Panc1 (cell line): ENCODE measurements around the gene CASQ1. TPM values are rescaled to one million over a fixed set of nuclear protein-coding genes. Genes with fewer than 3 reads are reported as not detected.

Experiments used
- ATAC-seq: fragments of 200-7000 bp; cut with Tn5 transposase; 2 replicates; pipeline ENCODE4 v1.9.1; 2020; ENCODE audit warnings: mild to moderate bottlenecking, moderate library complexity
- BruUV-seq: library from RNA; stranded (reverse); fragments of 400-500 nt; replicated peaks from 2 replicates; lab custom pipeline; 2021; lab: Mats Ljungman, UMichigan
- CTCF ChIA-PET: fragments of 300-600 bp; sonication (Branson Sonifier 250); formaldehyde crosslinking; loops from one replicate; lab custom pipeline; 2022; ENCODE audit warnings: antibody characterized with exemption; lab: Charles Lee
- POLR2A ChIA-PET: fragments of 300-600 bp; sonication (Branson Sonifier 250); formaldehyde crosslinking; loops from one replicate; lab custom pipeline; 2022; ENCODE audit warnings: antibody characterized with exemption; lab: Charles Lee
- DNase-seq: peaks from one replicate; pipeline ENCODE4 v3.0.0-alpha.2; 2010; ENCODE audit warnings: low read depth, low spot score
- H3K27ac ChIP-seq: 2 replicates; pipeline ENCODE4 v1.5.1; 2011; ENCODE audit warnings: mild to moderate bottlenecking, low read length, inconsistent platforms
- H3K27me3 ChIP-seq: fragments of 200-500 bp; sonication (Bioruptor generic); 2 replicates; pipeline ENCODE4 v1.6.0; 2014; ENCODE audit warnings: low read length, inconsistent platforms; ENCODE audit not compliant: control insufficient read depth, insufficient read depth
- H3K36me3 ChIP-seq: fragments of 200-500 bp; sonication (Bioruptor generic); 2 replicates; pipeline ENCODE4 v1.5.1; 2014; ENCODE audit warnings: inconsistent platforms, mild to moderate bottlenecking, low read length, moderate library complexity; ENCODE audit not compliant: control insufficient read depth, insufficient read depth
- H3K4me1 ChIP-seq: 2 replicates; pipeline ENCODE4 v1.5.1; 2011; ENCODE audit warnings: inconsistent platforms, mild to moderate bottlenecking, low read length, moderate library complexity; ENCODE audit not compliant: control insufficient read depth, insufficient read depth
- H3K4me3 ChIP-seq, 2 experiments: 2 replicates each; pipeline ENCODE4 v1.5.1; 2011 to 2012; ENCODE audit warnings: low read depth in 2 of 2, low read length in 2 of 2, mild to moderate bottlenecking in 2 of 2, inconsistent platforms in 1 of 2, moderate library complexity in 1 of 2
- H3K9me3 ChIP-seq: fragments of 200-500 bp; sonication (Bioruptor generic); 2 replicates; pipeline ENCODE4 v1.5.1; 2014; ENCODE audit warnings: low read depth, mild to moderate bottlenecking, inconsistent platforms, low read length, moderate library complexity; ENCODE audit not compliant: control insufficient read depth, insufficient read depth
- CTCF ChIP-seq: fragments of 450-650 bp; IDR thresholded peaks from 2 replicates; pipeline ENCODE4 v1.5.1; 2017; ENCODE audit warnings: mild to moderate bottlenecking
- POLR2AphosphoS5 ChIP-seq: IDR thresholded peaks from 2 replicates; pipeline ENCODE4 v1.6.1; 2012; ENCODE audit warnings: mild to moderate bottlenecking, low read depth, low read length, moderate library complexity
- REST ChIP-seq, 2 experiments: IDR thresholded peaks; 2 replicates each; pipeline ENCODE4 v1.6.1; 2011 to 2012; ENCODE audit warnings: low read depth in 2 of 2, control low read depth in 1 of 2, low read length in 1 of 2, mild to moderate bottlenecking in 1 of 2, moderate library complexity in 1 of 2; ENCODE audit not compliant: insufficient read depth in 1 of 2
- SIN3A ChIP-seq: IDR thresholded peaks from 2 replicates; pipeline ENCODE4 v1.6.1; 2012; ENCODE audit warnings: low read depth, mild to moderate bottlenecking, low read length, moderate library complexity, borderline replicate concordance; ENCODE audit not compliant: insufficient read depth
- TCF7L2 ChIP-seq: IDR thresholded peaks from 2 replicates; pipeline ENCODE4 v1.6.1; 2011; ENCODE audit warnings: mild to moderate bottlenecking, low read depth, low read length, inconsistent platforms
- in situ Hi-C: cut with HindIII; loops from 2 replicates; pipeline ENCODE4 v1.10.0; 2016; ENCODE audit warnings: low sequenced_read_pairs, low pct_unique_long_range_greater_than_20kb
- intact Hi-C: fragments of 100-400 bp; cut with micrococcal nuclease; formaldehyde crosslinking; loops from one replicate; pipeline ENCODE4 v1.10.0; 2022; ENCODE audit not compliant: unreplicated experiment
- total RNA-seq: library from RNA; stranded (reverse); gene quantifications from one replicate; pipeline ENCODE4 v1.2.1, GENCODE V29; 2021; ENCODE audit not compliant: unreplicated experiment

CASQ1 gene
- total RNA-seq, 1 experiment from 2014 or later, result not detected

- no peak overlapping the region for H3K4me3 ChIP-seq
- no peak overlapping the region for H3K27ac ChIP-seq
- BruUV-seq, result no TSS peak
- POLR2A ChIA-PET, result no interaction called here
- H3K36me3 ChIP-seq, result peaks cover 36% of the 10 kb centered on the region
- CTCF ChIA-PET, result no interaction called here
- H3K4me1 ChIP-seq, result no peaks in the 10 kb centered on the region
- intact Hi-C loops, result no loop called here
- DNase-seq (no peak), ATAC-seq (no peak)
- in situ Hi-C loops, result no loop called here
- no peaks in the 10 kb centered on the region for H3K27me3 ChIP-seq
- H3K9me3 ChIP-seq, result no peaks in the 10 kb centered on the region
- TF ChIP-seq TCF7L2 (no peak), POLR2AphosphoS5 (no peak), SIN3A (no peak), CTCF (no peak), REST (IDR thresholded peaks at IDR 0.05; ENCODE audit: insufficient read depth in 1 of 2, low read depth in 2 of 2, low read length in 1 of 2) (no peak)
Measured at GRCh38 chr1:160237558-160237957, 47.2 kb downstream of the CASQ1 start.

GRCh38 chr1:160238408-160238807 is 48.0 kb downstream of the CASQ1 start:
- intact Hi-C loops, result no loop called here
- DNase-seq (no peak), ATAC-seq (no peak)
- peaks cover 38% of the 10 kb centered on the region for H3K36me3 ChIP-seq
- no peaks in the 10 kb centered on the region for H3K9me3 ChIP-seq
- CTCF ChIA-PET, result interaction anchor here (0.6 to 1.4 kb wide), 2 partner anchors 45 to 137 kb away, joined by 4 to 5 read pairs; no protein-coding TSS in a partner anchor
- no peak for TF ChIP-seq TCF7L2
- TF ChIP-seq SIN3A, result no peak
- TF ChIP-seq POLR2AphosphoS5, result no peak
- no peak for TF ChIP-seq REST (IDR thresholded peaks at IDR 0.05; ENCODE audit: insufficient read depth in 1 of 2, low read depth in 2 of 2, low read length in 1 of 2)
- no peak for TF ChIP-seq CTCF
- in situ Hi-C loops, result no loop called here
- no peak overlapping the region for H3K27ac ChIP-seq
- H3K4me1 ChIP-seq, result no peaks in the 10 kb centered on the region
- BruUV-seq, result no TSS peak
- POLR2A ChIA-PET, result no interaction called here
- H3K27me3 ChIP-seq, result no peaks in the 10 kb centered on the region
- H3K4me3 ChIP-seq, result no peak overlapping the region
